H9 (cell line): ENCODE measurements around the gene LMNTD2. TPM values are rescaled to one million over a fixed set of nuclear protein-coding genes. Genes with fewer than 3 reads are reported as not detected.
"Not testable (repeated sequence)": the region's sequence is repeated elsewhere in the genome, so short reads cannot be mapped to it uniquely, and the experiment has no call there.

Experiments
- DNase-seq: peaks from one replicate; pipeline ENCODE4 v3.0.0-alpha.2; 2017
- H2AFZ ChIP-seq: one replicate; pipeline ENCODE4 v1.6.1; 2013; ENCODE audit warnings: mild to moderate bottlenecking, low read length, control low read depth, moderate library complexity
- H2AK5ac ChIP-seq: 2 replicates; pipeline ENCODE4 v1.6.1; 2013; ENCODE audit warnings: low read length, control low read depth, mixed read lengths; ENCODE audit not compliant: insufficient read length
- H2BK120ac ChIP-seq: one replicate; pipeline ENCODE4 v1.6.1; 2013; ENCODE audit warnings: low read depth, mild to moderate bottlenecking, low read length, control low read depth, inconsistent platforms; ENCODE audit not compliant: poor library complexity, severe bottlenecking
- H2BK12ac ChIP-seq: 2 replicates; pipeline ENCODE4 v1.6.1; 2013; ENCODE audit warnings: low read length, control low read depth, mixed read lengths, low read depth; ENCODE audit not compliant: insufficient read length
- H2BK15ac ChIP-seq: 2 replicates; pipeline ENCODE4 v1.6.1; 2013; ENCODE audit warnings: low read depth, low read length, control low read depth
- H2BK20ac ChIP-seq: one replicate; pipeline ENCODE4 v1.6.1; 2013; ENCODE audit warnings: low read depth, mild to moderate bottlenecking, low read length, control low read depth, inconsistent platforms; ENCODE audit not compliant: poor library complexity, severe bottlenecking
- H2BK5ac ChIP-seq: 2 replicates; pipeline ENCODE4 v1.6.1; 2013; ENCODE audit warnings: low read length, control low read depth, mixed read lengths; ENCODE audit not compliant: insufficient read length
- H3K14ac ChIP-seq: 2 replicates; pipeline ENCODE4 v1.6.1; 2013; ENCODE audit warnings: low read length, control low read depth; ENCODE audit not compliant: insufficient read depth
- H3K18ac ChIP-seq: 2 replicates; pipeline ENCODE4 v1.6.1; 2013; ENCODE audit warnings: low read depth, mild to moderate bottlenecking, mixed read lengths, low read length, control low read depth; ENCODE audit not compliant: insufficient read length
- H3K23ac ChIP-seq: 2 replicates; pipeline ENCODE4 v1.6.1; 2013; ENCODE audit warnings: low read length, control low read depth, mixed read lengths, low read depth; ENCODE audit not compliant: insufficient read length
- H3K23me2 ChIP-seq: 2 replicates; pipeline ENCODE4 v1.6.1; 2013; ENCODE audit warnings: low read depth, mild to moderate bottlenecking, mixed read lengths, low read length, control low read depth; ENCODE audit not compliant: insufficient read length, poor library complexity, severe bottlenecking
- H3K27ac ChIP-seq: 2 replicates; pipeline ENCODE4 v1.5.1; 2013; ENCODE audit warnings: low read length, control low read depth, mixed read lengths, low read depth; ENCODE audit not compliant: insufficient read length
- H3K27me3 ChIP-seq: 2 replicates; pipeline ENCODE4 v1.6.1; 2013; ENCODE audit warnings: low read length, control low read depth, inconsistent platforms; ENCODE audit not compliant: insufficient read depth
- H3K4ac ChIP-seq: 2 replicates; pipeline ENCODE4 v1.6.1; 2013; ENCODE audit warnings: low read depth, mild to moderate bottlenecking, control low read depth, inconsistent platforms, low read length, moderate library complexity
- H3K4me1 ChIP-seq: 2 replicates; pipeline ENCODE4 v1.6.1; 2013; ENCODE audit warnings: low read length, control low read depth, inconsistent platforms; ENCODE audit not compliant: insufficient read depth
- H3K4me2 ChIP-seq: 2 replicates; pipeline ENCODE4 v1.6.1; 2013; ENCODE audit warnings: low read length, control low read depth, mixed read lengths; ENCODE audit not compliant: insufficient read length, insufficient read depth
- H3K56ac ChIP-seq: 2 replicates; pipeline ENCODE4 v1.6.1; 2013; ENCODE audit warnings: low read depth, mild to moderate bottlenecking, mixed read lengths, low read length, control low read depth; ENCODE audit not compliant: insufficient read length
- H3K79me1 ChIP-seq: 2 replicates; pipeline ENCODE4 v1.6.1; 2013; ENCODE audit warnings: low read depth, mild to moderate bottlenecking, moderate library complexity, low read length, control low read depth, inconsistent platforms; ENCODE audit not compliant: insufficient read depth, poor library complexity, severe bottlenecking
- H3K79me2 ChIP-seq: 2 replicates; pipeline ENCODE4 v1.6.1; 2013; ENCODE audit warnings: low read length, control low read depth, inconsistent platforms; ENCODE audit not compliant: insufficient read depth
- H3K9ac ChIP-seq: 2 replicates; pipeline ENCODE4 v1.6.1; 2013; ENCODE audit warnings: low read length, control low read depth, mixed read lengths; ENCODE audit not compliant: insufficient read length; ENCODE audit errors: extremely low read depth
- H3K9me3 ChIP-seq: one replicate; pipeline ENCODE4 v1.6.1; 2013; ENCODE audit warnings: low read depth, low read length, inconsistent platforms; ENCODE audit not compliant: control insufficient read depth
- H3T11ph ChIP-seq: one replicate; pipeline ENCODE4 v1.6.1; 2013; ENCODE audit warnings: mild to moderate bottlenecking, low read length, control low read depth, inconsistent platforms
- H4K20me1 ChIP-seq: one replicate; pipeline ENCODE4 v1.6.1; 2013; ENCODE audit not compliant: control insufficient read depth, insufficient read length, insufficient read depth
- H4K5ac ChIP-seq: 2 replicates; pipeline ENCODE4 v1.6.1; 2013; ENCODE audit warnings: low read depth, mild to moderate bottlenecking, mixed read lengths, low read length, control low read depth; ENCODE audit not compliant: insufficient read length
- H4K8ac ChIP-seq: replicated peaks from 2 replicates; pipeline ENCODE4 v1.6.1; 2013; ENCODE audit warnings: low read length, control low read depth, mixed read lengths, low read depth; ENCODE audit not compliant: insufficient read length
- H4K91ac ChIP-seq: 2 replicates; pipeline ENCODE4 v1.6.1; 2013; ENCODE audit warnings: low read depth, mild to moderate bottlenecking, moderate library complexity, mixed read lengths, low read length, control low read depth; ENCODE audit not compliant: insufficient read length
- H3K27ac Mint-ChIP-seq, 3 experiments: 2 replicates in 2 of 3; 3 replicates in 1 of 3; pipeline ENCODE4 v1.8.0; 2020 to 2021; ENCODE audit warnings: mixed read lengths in 3 of 3, mild to moderate bottlenecking in 1 of 3, moderate library complexity in 1 of 3
- H3K27me3 Mint-ChIP-seq: 2 replicates; pipeline ENCODE4 v1.8.0; 2021; ENCODE audit warnings: low read depth, mild to moderate bottlenecking, moderate library complexity, mixed read lengths
- H3K36me3 Mint-ChIP-seq, 3 experiments: 2 replicates in 2 of 3; 3 replicates in 1 of 3; pipeline ENCODE4 v1.8.0; 2020 to 2021; ENCODE audit warnings: low read depth in 3 of 3, mixed read lengths in 3 of 3; ENCODE audit not compliant: insufficient read depth in 1 of 3
- H3K4me1 Mint-ChIP-seq, 2 experiments: 2 replicates each; pipeline ENCODE4 v1.8.0; 2020; ENCODE audit warnings: mixed read lengths in 2 of 2
- H3K4me3 Mint-ChIP-seq, 2 experiments: 2 replicates in 1 of 2; 3 replicates in 1 of 2; pipeline ENCODE4 v1.8.0; 2020 to 2021; ENCODE audit warnings: mild to moderate bottlenecking in 2 of 2, mixed read lengths in 2 of 2, moderate library complexity in 1 of 2
- H3K9me3 Mint-ChIP-seq, 2 experiments: 2 replicates in 1 of 2; 3 replicates in 1 of 2; pipeline ENCODE4 v1.8.0; 2020; ENCODE audit warnings: mild to moderate bottlenecking in 2 of 2, mixed read lengths in 2 of 2, moderate library complexity in 1 of 2
- CTCF ChIP-seq: fragments of 200-600 bp; sonication (generic); conservative IDR thresholded peaks from 3 replicates; pipeline ENCODE4 v1.8.0; 2021; ENCODE audit warnings: antibody characterized with exemption, mild to moderate bottlenecking
- WGBS: extraction: QIAGEN DNeasy Blood & Tissue Kit; methylation state at CpG from one replicate; pipeline ENCODE4 v1.1.7; 2013; ENCODE audit warnings: missing lambda C conversion rate, low lambda C conversion rate, mixed read lengths; ENCODE audit not compliant: insufficient read length; ENCODE audit errors: extremely low coverage; 5-methylcytosine and 5-hydroxymethylcytosine counted together
- total RNA-seq: library from RNA; stranded (reverse); gene quantifications from 2 replicates; pipeline ENCODE4 v1.2.1, GENCODE V29; 2021

LMNTD2 gene
- total RNA-seq, 1 experiment from 2014 or later: 4.7 TPM

GRCh38 chr11:518463-519202 lies 41.9 kb downstream of the LMNTD2 start:
- Histone ChIP-seq H3K23ac (no peak overlapping the region), H2BK15ac (no peak overlapping the region), H4K20me1 (no peaks in the 10 kb centered on the region), H3K4ac (no peak overlapping the region), H4K8ac (no peak overlapping the region), H4K5ac (no peak overlapping the region), H3K79me1 (no peaks in the 10 kb centered on the region), H3K23me2 (peaks cover 3% of the 10 kb centered on the region), H3K14ac (no peak overlapping the region), H3K18ac (no peak overlapping the region), H3T11ph (no peak overlapping the region), H3K4me2 (no peak overlapping the region), H2AFZ (peak overlapping the region; percentile 4), H2BK20ac (no peak overlapping the region), H3K79me2 (no peaks in the 10 kb centered on the region), H3K9me3 (no peaks in the 10 kb centered on the region), H2BK12ac (no peak overlapping the region), H3K4me1 (no peaks in the 10 kb centered on the region), H4K91ac (no peak overlapping the region), H3K27me3 (no peaks in the 10 kb centered on the region), H2BK5ac (no peak overlapping the region), H2BK120ac (no peak overlapping the region), H3K27ac (no peak overlapping the region), H3K9ac (no peak overlapping the region), H3K56ac (no peak overlapping the region), H2AK5ac (no peak overlapping the region)
- H3K9me3 Mint-ChIP-seq: peaks cover 34 to 44% of the 10 kb centered on the region in 2 experiments
- no peak overlapping the region; a peak in 1 of 7 replicates for H3K27ac Mint-ChIP-seq
- H3K27me3 Mint-ChIP-seq: peaks cover 10% of the 10 kb centered on the region
- DNase-seq: peak; percentile 87
- peak overlapping the region; percentile 34 to 56; a peak in 2 of 5 replicates for H3K4me3 Mint-ChIP-seq
- no CpG with 5 or more reads among the region's 74 CpGs for WGBS
- TF ChIP-seq CTCF: peak; percentile 100
- H3K36me3 Mint-ChIP-seq: peaks cover 29 to 34% (median 29%) of the 10 kb centered on the region in 3 experiments
- peaks cover 3 to 4% of the 10 kb centered on the region in 2 experiments; a peak in 3 of 4 replicates for H3K4me1 Mint-ChIP-seq

GRCh38 chr11:516918-517685 lies 43.4 kb downstream of the LMNTD2 start:
- not testable (repeated sequence) for H3K4me1 Mint-ChIP-seq, H3K79me1 ChIP-seq

More at GRCh38 chr11:516918-517685, 43.4 kb downstream of the LMNTD2 start:
- not testable (repeated sequence) for H2AK5ac ChIP-seq, H3K23ac ChIP-seq, H2BK15ac ChIP-seq, DNase-seq, H3K9ac ChIP-seq, H2BK120ac ChIP-seq, H3K27ac Mint-ChIP-seq, H3K27me3 Mint-ChIP-seq, H3T11ph ChIP-seq, H3K4ac ChIP-seq, H2BK5ac ChIP-seq, H4K20me1 ChIP-seq, H3K4me1 ChIP-seq, H2BK20ac ChIP-seq, H4K91ac ChIP-seq, H3K18ac ChIP-seq, H3K79me2 ChIP-seq, H3K9me3 ChIP-seq, H2AFZ ChIP-seq, H3K23me2 ChIP-seq, H3K4me2 ChIP-seq, H4K8ac ChIP-seq, H3K4me3 Mint-ChIP-seq, H3K56ac ChIP-seq, H3K27me3 ChIP-seq, H3K14ac ChIP-seq, H2BK12ac ChIP-seq, H4K5ac ChIP-seq, H3K27ac ChIP-seq
- WGBS: no CpG with 5 or more reads among the region's 43 CpGs
- Mint-ChIP-seq H3K9me3 (peaks cover 34 to 41% of the 10 kb centered on the region in 2 experiments), H3K36me3 (peaks cover 34 to 43% (median 39%) of the 10 kb centered on the region in 3 experiments)
